GM13977 (cell line): Measurements from ENCODE around the gene DUSP9.

Source experiments
- DNase-seq: peaks from one replicate; pipeline ENCODE4 v3.0.0; 2012; ENCODE audit warnings: low spot score
- CTCF ChIP-seq: IDR thresholded peaks from 2 replicates; pipeline ENCODE4 v1.5.1; 2012; ENCODE audit warnings: mild to moderate bottlenecking, control low read depth; ENCODE audit not compliant: insufficient read depth; ENCODE audit errors: extremely low read depth, missing control alignments
- in situ Hi-C: fragments of 300-500 bp; cut with MboI; formaldehyde crosslinking; loops from one replicate; pipeline ENCODE4 v1.12.0; 2022; ENCODE audit warnings: low sequenced_read_pairs, low pct_unique_long_range_greater_than_20kb, mixed read lengths, inconsistent platforms; ENCODE audit not compliant: unreplicated experiment

Gene DUSP9

GRCh38 chrX:153646620-153647373 lies at the start of gene DUSP9:
DUSP9 (plus strand) TSS chrX:153647203; CDS start chrX:153647954, 751 bp downstream.
- in situ Hi-C loops: no loop called here
- no peak for TF ChIP-seq CTCF
- no peak for DNase-seq

- no peak for TF ChIP-seq CTCF
- in situ Hi-C loops: no loop called here
- DNase-seq: no peak
Measured at GRCh38 chrX:153598541-153599191, 48.3 kb upstream of the DUSP9 start, which contains the start of gene CCNQ. CCNQ (minus strand) TSS chrX:153599139; CDS start chrX:153599073, 66 bp downstream.

- in situ Hi-C loops: no loop called here
- peak; percentile 96 for DNase-seq
Measured at GRCh38 chrX:153599192-153600031, 47.6 kb upstream of the DUSP9 start.

GRCh38 chrX:153600032-153600373 lies 47.0 kb upstream of the DUSP9 start:
- in situ Hi-C loops: no loop called here
- no peak for DNase-seq

More at GRCh38 chrX:153599192-153600031, 47.6 kb upstream of the DUSP9 start:
- TF ChIP-seq CTCF: no peak

GRCh38 chrX:153600921-153601320 lies 46.1 kb upstream of the DUSP9 start:
- no peak for TF ChIP-seq CTCF
- in situ Hi-C loops: no loop called here
- no peak for DNase-seq

More at GRCh38 chrX:153600032-153600373, 47.0 kb upstream of the DUSP9 start:
- no peak for TF ChIP-seq CTCF

GRCh38 chrX:153601511-153602110 lies 45.4 kb upstream of the DUSP9 start:
- DNase-seq: no peak
- no peak for TF ChIP-seq CTCF
- in situ Hi-C loops: no loop called here
